SK-N-SH treated with all-trans-retinoic acid at 6 μM for 48 hours (cell line): Measurements from ENCODE around the gene DRC1.

Source experiments
- ARNTL ChIP-seq: fragments of 450-650 bp; formaldehyde crosslinking; IDR thresholded peaks from 2 replicates; pipeline ENCODE4 v1.5.0; 2020; ENCODE audit warnings: low read depth, mild to moderate bottlenecking, moderate library complexity, borderline replicate concordance
- CSDC2 ChIP-seq: fragments of 250-450 bp; sonication (Bioruptor Pico); IDR thresholded peaks from 2 replicates; pipeline ENCODE4 v1.5.0; 2020; ENCODE audit warnings: mild to moderate bottlenecking, moderate library complexity
- RARB ChIP-seq: fragments of 250-450 bp; sonication (Bioruptor Pico); IDR thresholded peaks from 2 replicates; pipeline ENCODE4 v1.8.0; 2021; ENCODE audit warnings: mild to moderate bottlenecking, moderate library complexity
- SNAI2 ChIP-seq: fragments of 250-450 bp; sonication (Bioruptor Pico); IDR thresholded peaks from 2 replicates; pipeline ENCODE4 v1.5.0; 2020; ENCODE audit warnings: mild to moderate bottlenecking, moderate library complexity
- ZC3H10 ChIP-seq: fragments of 250-450 bp; sonication (Bioruptor Pico); IDR thresholded peaks from 2 replicates; pipeline ENCODE4 v1.5.1; 2021; ENCODE audit warnings: mild to moderate bottlenecking, moderate library complexity
- ZFP3 ChIP-seq: fragments of 250-450 bp; sonication (Bioruptor Pico); IDR thresholded peaks from 2 replicates; pipeline ENCODE4 v1.5.0; 2020; ENCODE audit warnings: mild to moderate bottlenecking, moderate library complexity
- ZNF565 ChIP-seq: fragments of 450-650 bp; formaldehyde crosslinking; conservative IDR thresholded peaks from 2 replicates; pipeline ENCODE4 v1.5.0; 2020; ENCODE audit warnings: low read depth, mild to moderate bottlenecking, moderate library complexity
- ZNF70 ChIP-seq: fragments of 450-650 bp; formaldehyde crosslinking; IDR thresholded peaks from 2 replicates; pipeline ENCODE4 v1.5.0; 2020; ENCODE audit warnings: mild to moderate bottlenecking, moderate library complexity
- TF ChIP-seq, protein P1 (sequence below): fragments of 250-450 bp; sonication (Bioruptor Pico); IDR thresholded peaks from 2 replicates; pipeline ENCODE4 v1.8.0; 2021; ENCODE audit warnings: low read depth, mild to moderate bottlenecking, moderate library complexity, borderline replicate concordance
- TF ChIP-seq, protein P2 (sequence below): fragments of 250-450 bp; sonication (Bioruptor Pico); IDR thresholded peaks from 2 replicates; pipeline ENCODE4 v1.5.1; 2021; ENCODE audit warnings: mild to moderate bottlenecking, moderate library complexity
- TF ChIP-seq, protein P3 (sequence below): fragments of 250-450 bp; sonication (Bioruptor Pico); IDR thresholded peaks from 2 replicates; pipeline ENCODE4 v1.8.0; 2020; ENCODE audit warnings: mild to moderate bottlenecking, moderate library complexity, borderline replicate concordance

DNA sequence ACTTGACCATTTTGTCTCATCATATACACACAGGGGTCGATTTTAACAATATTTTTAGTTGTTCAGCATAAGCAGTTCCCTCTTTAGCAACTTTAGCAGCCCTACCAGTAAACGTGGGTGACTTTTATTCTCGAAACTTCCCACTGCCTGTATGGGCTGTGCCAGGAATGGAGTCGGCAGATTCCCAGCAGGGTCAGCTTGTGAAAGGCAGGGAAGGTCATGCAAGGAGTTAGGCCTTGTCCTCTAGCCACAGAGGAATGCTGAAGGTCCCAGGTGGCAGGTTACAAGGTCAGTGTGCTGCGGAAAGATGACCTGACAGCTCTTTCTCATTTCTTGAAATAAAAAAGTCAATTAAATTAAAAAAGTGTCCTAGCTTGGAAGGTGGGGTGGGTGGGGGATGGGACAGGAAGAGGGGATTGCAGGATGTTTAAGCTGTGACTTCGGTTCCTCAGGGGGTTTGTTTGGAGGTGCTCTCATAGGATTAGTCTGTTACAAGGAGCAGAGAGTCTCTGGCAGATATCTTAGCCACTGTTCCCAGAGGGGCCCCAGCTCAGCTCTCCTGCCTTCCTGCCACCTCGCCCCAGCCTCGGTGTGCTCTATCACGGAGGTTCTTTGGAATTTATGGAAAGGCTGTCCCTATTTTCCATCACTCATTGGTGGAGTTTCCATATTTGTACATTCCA lies 21.4 kb downstream of the DRC1 start:
- TF ChIP-seq RARB: no peak
- no peak for TF ChIP-seq ZNF70 (CRISPR knock-in tag)
- no peak for TF ChIP-seq ZC3H10 (CRISPR knock-in tag)
- TF ChIP-seq, protein P1, sequence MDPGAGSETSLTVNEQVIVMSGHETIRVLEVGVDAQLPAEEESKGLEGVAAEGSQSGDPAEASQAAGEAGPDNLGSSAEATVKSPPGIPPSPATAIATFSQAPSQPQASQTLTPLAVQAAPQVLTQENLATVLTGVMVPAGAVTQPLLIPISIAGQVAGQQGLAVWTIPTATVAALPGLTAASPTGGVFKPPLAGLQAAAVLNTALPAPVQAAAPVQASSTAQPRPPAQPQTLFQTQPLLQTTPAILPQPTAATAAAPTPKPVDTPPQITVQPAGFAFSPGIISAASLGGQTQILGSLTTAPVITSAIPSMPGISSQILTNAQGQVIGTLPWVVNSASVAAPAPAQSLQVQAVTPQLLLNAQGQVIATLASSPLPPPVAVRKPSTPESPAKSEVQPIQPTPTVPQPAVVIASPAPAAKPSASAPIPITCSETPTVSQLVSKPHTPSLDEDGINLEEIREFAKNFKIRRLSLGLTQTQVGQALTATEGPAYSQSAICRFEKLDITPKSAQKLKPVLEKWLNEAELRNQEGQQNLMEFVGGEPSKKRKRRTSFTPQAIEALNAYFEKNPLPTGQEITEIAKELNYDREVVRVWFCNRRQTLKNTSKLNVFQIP (CRISPR knock-in tag): no peak
- TF ChIP-seq SNAI2 (CRISPR knock-in tag): no peak
- TF ChIP-seq, protein P2, sequence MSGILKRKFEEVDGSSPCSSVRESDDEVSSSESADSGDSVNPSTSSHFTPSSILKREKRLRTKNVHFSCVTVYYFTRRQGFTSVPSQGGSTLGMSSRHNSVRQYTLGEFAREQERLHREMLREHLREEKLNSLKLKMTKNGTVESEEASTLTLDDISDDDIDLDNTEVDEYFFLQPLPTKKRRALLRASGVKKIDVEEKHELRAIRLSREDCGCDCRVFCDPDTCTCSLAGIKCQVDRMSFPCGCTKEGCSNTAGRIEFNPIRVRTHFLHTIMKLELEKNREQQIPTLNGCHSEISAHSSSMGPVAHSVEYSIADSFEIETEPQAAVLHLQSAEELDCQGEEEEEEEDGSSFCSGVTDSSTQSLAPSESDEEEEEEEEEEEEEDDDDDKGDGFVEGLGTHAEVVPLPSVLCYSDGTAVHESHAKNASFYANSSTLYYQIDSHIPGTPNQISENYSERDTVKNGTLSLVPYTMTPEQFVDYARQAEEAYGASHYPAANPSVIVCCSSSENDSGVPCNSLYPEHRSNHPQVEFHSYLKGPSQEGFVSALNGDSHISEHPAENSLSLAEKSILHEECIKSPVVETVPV (CRISPR knock-in tag): no peak
- TF ChIP-seq ARNTL: no peak
- no peak for TF ChIP-seq ZNF565 (CRISPR knock-in tag)
- TF ChIP-seq ZFP3 (CRISPR knock-in tag): no peak
- TF ChIP-seq CSDC2 (CRISPR knock-in tag): no peak
- TF ChIP-seq, protein P3, sequence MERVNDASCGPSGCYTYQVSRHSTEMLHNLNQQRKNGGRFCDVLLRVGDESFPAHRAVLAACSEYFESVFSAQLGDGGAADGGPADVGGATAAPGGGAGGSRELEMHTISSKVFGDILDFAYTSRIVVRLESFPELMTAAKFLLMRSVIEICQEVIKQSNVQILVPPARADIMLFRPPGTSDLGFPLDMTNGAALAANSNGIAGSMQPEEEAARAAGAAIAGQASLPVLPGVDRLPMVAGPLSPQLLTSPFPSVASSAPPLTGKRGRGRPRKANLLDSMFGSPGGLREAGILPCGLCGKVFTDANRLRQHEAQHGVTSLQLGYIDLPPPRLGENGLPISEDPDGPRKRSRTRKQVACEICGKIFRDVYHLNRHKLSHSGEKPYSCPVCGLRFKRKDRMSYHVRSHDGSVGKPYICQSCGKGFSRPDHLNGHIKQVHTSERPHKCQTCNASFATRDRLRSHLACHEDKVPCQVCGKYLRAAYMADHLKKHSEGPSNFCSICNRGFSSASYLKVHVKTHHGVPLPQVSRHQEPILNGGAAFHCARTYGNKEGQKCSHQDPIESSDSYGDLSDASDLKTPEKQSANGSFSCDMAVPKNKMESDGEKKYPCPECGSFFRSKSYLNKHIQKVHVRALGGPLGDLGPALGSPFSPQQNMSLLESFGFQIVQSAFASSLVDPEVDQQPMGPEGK: no peak
